ENCODE results near the gene FYB2.
A peak's percentile ranks its signal among the peaks of the same experiment; 100 is the strongest.

FYB2 gene

DNA sequence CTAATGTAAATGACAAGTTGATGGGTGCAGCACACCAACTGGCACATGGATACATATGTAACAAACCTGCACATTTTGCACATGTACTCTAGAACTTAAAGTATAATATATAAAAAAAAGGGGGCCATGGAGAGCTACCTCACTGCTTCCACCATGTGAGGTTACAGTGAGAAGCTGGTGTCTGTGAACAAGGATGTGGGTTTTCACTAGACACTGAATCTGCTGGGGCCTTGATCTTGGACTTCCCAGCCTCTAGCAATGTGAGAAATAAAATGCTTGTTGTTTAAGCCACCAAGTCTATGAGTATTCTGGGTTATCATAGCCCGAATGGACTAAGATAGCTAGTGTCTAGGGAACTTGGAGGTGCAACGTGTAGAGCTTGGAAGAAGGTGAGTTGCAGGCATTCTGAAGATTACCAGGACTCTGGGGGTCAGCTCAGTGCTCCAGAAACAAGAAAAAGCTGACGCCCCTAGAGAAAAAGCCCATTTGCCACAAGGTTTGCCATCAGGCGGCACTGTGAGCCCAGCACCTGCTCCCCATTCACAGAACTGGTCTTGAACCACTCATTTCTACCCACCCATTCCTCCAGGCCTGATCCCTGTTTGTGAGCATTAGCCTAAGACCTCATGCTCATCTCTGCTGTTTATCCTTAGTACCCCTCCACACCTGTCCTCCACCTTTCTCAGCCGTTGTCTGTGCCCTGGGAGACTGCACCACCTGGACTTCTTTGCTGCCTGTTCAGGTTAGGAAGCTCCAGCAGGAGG lies 15.1 kb upstream of the FYB2 start:
- DNase-seq, result no peak

DNA sequence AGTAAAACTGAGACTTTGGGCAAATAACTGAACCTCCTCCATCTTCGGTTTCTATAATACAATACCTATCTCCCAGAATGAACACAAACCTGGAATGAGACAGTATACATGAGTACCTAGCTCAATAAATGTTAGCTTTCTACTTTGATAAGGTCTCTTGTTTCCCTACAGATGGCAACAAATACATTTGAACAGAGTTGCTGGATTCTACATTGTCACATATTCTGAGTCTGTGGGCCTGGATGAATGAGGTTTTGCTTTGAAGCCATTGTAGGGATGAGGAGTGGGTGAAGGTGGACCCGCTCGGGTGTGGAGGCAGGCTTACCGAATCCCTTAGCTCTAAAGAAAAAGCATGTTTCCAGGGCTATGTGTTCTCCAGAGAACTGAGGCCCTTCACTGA lies 13.9 kb upstream of the FYB2 start:
- no peak for DNase-seq

DNA sequence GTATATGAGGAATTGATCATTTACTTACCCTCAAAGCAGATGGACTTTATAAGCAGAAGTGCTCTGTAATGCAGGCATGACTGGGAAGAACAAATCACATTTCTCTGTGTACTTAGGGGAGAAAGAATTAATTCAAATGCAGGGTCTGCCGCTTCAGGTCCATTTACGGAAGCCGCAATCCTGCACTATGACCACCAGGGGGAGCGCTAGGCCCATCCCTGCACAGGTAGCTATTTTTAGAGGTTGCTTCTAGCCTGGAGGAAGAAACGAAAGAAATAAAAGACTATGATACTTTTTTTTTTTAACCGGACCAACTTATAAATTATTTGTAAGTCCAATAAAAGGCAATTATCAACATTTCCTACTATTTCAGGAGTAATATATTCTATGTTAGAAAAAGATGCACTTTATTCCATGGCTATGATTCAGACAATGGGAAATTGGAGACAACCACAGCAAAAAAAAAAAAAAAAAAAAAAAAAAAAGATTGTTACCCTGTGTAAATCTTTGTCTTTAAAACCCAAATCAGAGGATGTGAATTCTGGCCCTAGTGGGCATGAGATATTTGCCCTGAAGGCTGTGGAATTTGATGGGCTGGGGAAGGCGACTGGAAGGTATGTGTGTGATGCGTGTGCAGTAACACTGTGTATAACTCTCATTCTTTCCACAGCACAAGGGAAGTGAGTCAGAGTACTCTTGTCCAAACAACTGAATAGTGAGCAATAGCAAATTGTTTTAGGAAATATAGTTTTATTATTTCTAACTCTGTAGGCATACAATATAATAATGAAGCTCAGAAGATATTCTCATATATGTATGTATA lies 12.9 kb upstream of the FYB2 start:
- DNase-seq, result no peak

DNA sequence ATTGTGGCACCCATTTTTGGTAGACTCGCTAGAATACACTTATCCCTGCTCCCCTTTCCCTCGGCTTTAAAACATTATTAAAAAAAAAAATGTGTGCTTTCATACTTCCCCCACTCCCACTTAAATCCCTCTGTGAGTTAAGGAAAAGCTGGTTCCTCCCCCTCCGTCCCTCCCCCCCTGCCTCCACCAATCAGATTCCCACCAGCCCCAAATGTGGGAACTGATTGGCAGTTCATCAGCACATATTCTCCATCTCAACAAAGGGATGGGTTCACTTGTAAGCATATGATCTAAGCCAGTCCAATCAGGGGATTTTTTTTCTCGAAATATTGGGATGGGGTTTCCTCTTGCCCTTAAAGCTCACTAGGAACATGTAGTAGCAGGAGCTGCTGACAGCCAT lies 10.8 kb upstream of the FYB2 start:
- DNase-seq, result no peak

DNA sequence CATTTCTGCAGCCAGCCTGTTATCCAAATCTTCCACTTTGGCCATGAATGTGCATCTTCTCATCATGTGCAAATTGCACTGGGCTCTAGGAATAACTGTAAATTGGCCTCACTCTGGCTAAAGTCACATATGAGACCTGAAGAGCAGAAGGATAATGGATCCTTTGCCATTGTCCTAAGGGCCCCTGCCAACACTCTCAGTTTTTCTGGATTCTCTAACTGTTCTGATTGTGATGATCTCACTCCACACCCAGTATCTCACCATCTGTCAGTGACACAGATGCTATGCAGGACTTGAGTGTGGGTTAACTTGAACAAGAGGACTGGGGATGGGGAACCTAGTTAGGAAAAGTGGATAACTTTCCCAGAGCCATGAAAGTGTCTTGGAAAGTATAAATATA lies 8.5 kb upstream of the FYB2 start:
- no peak for DNase-seq

DNA sequence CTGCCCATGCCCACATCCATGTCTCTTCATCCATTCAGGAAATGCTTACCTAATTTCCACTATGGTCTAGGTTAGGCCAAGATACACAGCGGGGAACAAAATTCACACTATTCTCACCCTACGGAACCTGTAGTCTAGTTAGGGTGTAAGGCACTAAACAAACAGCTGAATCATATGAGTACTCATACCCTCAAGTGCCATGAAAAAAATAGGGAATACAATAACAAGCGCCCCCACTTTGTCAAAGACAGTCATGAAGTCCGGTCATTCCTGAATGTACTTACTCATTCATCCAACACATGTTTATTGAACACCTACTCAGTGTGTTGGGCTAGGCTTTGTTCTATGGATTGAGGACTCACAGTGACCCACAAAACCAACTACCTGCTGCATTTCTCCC lies 6.2 kb upstream of the FYB2 start:
- no peak for DNase-seq

DNA sequence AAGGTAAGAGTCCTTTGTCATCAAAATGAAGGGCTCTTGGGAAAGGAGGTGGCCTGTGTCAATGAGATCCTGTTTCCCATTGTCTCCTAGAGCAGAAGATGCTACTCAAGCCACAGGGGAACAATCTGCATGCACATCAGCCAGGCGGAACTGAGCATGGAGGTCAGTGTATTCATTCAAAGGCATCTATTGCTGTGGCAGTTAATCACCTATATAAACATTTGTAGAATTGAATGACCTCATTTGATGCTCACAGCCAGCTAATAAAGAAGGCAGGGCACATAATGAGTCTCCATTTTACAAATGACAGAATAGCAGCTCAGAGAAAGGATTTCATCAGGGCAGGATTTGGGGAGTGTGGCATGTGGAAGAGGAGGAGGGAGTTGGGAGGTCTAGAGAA lies 5.7 kb upstream of the FYB2 start:
- DNase-seq, result no peak

DNA sequence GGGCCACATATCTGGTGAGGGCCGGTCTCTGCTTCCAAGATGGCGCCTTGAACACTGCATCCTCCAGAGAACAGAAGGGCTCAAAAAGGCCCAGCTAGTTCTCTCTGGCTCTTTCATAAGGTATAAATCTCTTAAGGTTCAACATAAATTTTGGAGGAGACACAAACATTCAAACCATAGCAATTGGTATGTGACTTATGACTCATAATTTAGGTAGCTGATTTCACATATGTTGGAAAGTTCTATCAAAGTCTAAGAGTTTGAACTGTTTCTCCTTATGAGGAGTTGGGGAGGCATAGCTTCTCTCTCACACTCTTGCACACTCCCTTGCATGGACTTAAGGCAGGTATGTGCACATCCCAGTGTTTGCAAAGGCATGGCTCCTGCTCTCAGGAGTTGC lies 5.1 kb upstream of the FYB2 start:
- DNase-seq, result no peak

DNA sequence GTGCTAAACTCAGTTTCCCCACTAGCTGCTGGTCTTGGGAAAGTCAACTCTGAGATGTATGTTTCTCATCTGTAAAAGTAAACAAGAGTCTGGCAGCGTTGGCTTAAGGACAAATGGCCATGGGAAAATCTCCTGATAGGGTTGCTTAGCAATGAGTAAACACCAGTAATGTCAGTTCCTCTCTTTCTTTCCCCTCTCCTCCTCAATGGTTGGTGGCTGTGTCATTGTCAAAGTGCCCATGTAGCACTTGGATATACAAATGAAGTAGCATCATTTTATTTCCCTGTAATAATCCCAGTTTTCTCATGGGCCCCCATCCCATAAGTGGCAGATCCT lies 2.2 kb upstream of the FYB2 start:
- no peak for DNase-seq

DNA sequence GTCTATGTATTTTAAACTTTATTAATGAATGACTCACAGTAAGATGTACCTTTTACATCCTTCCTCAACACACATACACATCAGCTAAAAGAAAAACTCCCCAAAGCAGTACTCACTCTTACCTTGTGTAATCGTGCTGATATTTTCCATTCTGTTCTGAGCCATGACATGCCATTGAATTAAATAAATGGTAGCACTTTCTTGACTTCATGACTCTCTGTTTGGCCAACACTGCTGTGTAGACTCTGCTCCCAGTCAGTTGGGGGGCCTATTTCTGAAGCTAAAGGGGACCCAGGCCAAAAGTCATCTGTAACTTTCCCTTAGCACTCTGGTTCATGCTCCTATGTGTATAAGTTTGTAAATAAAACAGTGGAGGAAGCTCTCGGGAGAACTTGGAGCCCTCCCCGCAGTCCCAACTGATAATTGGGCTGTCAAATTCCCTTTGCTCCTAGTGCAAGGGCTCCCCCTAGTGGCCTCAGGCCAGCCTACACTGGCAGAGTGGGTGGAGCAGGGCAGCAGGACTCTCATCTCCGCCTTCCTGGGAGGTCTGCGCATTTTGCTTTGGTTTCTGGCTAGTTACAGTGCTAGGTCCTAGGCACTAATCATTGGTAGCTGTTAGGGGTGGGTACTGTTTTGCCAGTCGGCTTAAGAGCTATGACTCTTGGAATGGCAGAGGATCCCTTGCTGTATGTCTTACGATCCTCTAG lies 1.7 kb upstream of the FYB2 start:
- peak; percentile 38 for DNase-seq

DNA sequence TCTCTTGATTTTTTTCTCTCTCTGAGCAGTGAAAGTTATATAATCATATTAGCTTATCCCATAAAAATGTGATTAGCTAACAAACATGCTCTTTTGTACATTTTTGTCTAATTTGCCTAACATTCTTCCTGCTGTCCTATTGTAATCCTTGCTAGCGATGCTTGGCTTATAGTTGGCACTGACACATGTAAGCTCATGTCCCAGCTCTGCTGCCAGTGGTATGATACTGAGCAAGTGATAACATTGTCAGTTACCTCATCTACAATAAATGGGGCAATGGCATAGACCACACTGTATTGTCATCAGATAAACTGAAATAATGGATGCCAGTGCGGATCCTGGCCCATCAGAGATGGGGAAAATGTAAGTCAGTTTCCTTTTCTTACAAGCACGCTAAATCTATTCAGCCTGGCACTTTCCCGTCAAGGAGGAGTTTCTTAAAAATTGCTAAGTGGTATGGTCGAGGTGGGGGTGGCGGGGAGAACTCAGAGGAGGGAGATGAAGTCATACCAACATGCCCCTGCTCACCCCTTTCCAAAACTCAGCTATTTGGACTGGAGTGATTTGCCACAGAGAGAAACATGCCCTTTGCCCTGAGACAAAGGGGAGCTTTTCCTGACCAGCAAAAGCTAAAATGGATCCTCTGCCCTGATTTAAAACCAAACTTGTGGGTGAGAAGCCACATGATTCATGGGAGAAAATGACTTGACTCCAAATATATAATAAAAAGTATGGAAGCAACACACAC lies 1.3 kb downstream of the FYB2 start:
- no peak for DNase-seq

DNA sequence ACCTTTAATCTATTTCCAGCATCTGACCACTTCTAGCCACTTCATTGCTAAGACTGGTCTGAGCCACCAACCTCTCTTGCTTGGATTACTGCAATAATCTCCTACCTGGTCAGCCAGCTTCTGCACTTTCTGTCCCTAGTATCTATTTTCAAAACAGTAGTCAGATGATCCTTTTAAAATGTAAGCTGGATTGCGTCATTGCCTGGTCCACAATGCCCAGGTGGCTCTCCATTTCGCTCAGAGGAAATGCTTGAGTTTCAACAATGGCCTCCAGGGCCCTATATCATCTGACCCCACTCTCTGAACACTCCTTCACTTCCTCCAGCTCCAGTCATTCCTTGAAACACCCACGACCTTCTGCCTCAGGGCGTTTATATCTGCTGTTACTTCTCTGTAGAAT lies 2.3 kb downstream of the FYB2 start:
- no peak for DNase-seq

DNA sequence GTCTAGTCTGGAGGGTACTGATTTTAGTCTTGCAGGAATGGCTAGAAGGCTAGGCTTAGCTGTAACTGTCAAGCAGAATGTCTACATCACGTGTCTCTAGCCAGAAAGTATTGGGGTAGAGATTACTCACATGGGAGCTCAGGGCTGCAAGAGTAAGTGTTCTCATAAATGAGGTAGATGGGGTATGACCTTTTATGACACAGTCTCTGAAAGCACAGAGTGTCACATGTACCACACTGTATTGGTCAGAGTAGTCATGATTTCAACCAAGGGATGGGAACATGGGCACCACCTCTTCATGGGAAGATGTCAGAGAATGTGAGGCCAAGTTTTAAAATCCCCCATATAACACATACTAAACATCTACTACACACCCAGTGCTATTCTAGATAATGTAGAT lies 2.9 kb downstream of the FYB2 start:
- no peak for DNase-seq

DNA sequence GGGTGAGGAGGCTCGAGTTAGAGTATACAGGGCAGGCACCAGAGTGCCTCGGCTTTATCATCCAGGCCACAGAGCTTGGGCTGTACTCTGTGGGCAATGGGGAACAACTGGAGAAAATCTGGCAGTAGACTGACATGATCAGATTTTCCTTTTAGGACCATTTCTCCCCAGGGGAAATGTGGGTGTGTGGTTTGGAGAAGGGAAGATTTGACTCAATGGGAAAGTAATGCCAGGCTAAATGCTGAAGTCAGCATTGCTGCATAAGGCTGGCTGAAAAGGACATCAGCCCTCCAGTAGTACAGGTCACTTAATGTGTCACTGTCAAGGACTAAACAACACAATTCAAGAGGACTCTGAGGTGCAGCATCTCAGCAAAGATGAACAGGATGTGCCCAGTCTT lies 5.0 kb downstream of the FYB2 start:
- no peak for DNase-seq

DNA sequence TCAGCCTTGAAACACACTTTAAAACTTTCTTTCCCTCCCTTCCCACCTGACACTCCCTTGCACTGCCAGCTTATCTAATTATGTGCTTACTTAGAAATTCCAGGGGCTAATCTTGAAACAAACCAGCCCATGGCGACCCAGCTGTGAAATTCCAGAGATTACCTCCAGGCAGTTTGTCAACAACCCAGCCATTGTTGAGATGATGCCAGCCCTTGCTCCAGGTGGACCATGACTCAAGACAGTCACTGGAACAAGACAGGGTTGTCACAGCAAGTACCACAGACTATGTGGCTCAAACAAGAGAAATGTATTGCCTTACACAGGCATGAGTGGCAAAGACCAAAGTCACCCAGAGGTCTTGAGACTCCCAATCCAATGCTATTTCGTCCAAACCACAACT lies 7.9 kb downstream of the FYB2 start:
- DNase-seq, result no peak

DNA sequence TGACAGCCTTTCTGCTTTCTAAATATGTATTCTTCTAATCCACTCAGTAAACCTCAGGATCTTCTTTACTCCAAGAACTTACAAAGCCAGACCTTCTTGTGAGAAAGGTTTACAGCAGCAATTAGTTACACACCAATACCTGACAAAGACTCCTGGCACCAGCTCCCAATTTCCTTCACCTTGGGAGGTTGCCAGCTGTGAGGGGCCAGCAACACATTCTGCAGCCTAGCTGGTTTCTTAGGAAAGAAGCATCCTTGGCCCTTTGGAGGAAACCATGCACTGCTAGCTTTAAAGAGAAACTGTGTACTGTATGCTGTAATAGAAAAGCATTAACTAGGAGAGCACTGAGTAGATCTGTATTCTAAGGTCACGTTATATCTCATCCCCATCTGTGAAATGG lies 10.8 kb downstream of the FYB2 start:
- no peak for DNase-seq

DNA sequence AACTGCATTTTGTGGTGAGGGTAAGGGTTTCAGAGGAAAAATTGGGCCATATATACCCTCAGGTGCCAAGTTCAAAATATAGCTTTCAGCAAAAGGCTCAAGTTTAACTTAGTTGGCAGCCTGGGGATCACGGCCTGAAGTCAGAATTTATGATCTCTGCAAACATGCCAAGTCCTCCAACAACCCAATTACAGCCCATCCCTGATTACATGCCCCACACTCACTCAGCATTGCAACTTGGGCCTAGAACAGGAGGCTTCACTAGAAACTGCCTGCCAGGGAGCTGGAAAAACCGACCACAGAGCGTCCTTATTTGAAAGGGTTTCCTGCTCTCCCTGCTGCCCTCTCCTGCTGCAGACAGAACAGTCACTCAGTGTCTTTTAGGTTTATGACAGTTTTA lies 12.4 kb downstream of the FYB2 start:
- DNase-seq, result no peak

DNA sequence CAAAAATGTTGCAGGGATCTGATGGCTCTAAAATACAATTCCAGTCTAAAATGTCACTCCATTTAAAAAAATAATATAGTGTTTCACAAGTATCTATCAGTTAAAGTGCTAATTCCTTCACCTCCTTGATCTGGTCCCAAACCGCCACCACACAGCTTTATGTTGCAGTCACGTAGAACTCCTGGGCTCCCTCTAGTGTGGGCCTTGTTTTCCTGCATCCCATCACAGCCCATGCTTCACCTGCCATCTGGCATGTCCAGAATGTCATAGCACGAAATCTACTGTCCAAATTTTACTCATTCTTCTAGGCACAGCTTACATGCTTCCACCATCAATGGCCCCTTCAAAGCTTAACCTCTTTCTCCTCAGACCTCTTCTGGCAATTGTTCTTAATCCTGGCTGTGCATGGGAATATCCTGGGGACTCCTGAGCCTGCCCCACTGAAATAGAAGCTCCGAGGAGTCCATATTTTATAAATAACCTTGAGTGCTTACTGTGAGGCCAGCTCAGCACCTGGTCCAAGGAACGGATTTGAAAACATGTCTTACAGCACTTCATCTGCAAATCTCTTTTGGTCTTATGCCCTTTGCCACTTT lies 15.5 kb downstream of the FYB2 start:
- no peak for DNase-seq

DNA sequence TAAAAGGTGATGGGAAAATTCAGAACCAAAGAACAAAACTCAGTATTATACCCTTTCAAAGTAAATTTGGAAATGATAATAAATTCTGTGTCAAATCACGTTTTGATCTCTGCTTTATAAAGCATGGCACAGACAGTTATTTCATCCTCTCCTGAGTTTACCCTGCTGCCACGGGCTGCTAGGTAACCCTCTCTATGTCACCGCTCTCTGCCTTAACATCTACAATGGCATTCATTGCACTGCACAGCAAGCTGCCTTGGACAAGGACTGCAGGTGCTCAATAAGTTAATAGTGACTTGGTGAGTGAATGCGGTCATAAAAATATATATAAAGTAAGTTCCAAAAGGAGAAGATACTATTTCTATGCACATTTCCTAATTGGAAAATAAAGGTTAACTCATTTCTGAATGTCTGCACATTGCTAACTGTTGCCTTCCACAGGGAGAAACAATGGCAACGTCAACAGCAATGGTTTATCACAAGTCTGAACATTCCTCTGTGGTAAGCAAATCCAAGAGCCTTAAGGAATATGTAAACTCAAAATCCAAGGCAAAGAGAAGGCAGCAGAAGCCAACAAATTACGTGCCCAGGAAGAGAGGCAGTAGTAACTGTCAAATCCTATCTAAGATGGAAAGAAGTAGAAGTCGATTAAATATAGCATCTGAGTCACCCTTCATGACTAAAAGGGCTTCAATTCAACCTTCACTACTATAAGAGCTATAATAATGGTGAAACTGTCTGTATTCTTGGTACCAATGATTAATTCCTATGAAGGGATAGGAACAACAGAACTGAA lies 19.4 kb downstream of the FYB2 start:
- DNase-seq, result no peak

DNA sequence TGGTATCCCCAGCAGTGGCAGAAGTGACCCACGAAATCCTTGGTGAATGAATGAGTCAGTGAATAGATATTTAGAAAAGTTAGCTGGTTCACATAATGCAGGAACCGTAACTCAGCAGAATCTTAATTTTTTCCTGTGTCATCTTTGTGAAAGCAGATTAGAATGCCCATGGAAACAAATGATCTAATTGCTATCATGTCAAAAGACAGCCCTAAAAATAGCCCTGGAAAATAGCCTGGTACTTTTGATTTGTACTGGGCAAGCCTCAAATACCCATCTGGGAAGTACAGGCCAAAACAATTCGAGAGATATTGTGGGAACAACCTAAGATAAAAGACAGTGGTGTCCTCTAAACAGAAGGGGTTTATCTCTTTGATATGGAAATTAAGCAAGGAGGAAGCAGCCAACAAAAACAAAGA lies 21.1 kb downstream of the FYB2 start:
- no peak for DNase-seq

DNA sequence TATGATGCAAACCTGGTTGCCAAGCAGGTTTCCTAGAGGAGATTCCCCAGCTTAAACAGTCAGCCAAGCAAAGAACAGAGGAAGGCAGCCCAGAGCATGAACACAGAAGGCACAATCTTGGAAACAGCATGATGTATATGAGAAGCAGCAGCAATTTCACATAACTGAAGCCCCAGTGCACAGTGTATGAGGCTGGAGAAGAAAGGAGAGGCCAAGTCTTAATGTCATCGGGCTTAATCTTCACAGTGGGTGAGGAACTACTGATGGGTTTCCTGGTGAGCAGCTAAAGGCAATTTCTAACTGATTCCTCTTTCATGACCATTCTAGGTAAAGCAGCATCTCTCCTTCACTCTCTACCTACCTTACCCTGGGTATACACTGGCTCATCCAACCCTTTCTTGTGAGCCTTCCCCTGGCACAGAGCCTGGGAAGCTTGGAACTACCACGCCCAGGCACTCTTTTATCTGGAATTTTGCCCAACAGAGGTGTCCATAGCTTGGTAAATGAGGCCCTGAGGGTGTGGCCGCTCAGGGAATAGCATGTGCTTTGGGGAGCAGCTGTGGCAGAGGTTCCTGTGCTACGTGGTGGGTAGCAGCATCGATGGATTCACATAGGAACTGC lies 22.0 kb downstream of the FYB2 start:
- DNase-seq, result no peak

DNA sequence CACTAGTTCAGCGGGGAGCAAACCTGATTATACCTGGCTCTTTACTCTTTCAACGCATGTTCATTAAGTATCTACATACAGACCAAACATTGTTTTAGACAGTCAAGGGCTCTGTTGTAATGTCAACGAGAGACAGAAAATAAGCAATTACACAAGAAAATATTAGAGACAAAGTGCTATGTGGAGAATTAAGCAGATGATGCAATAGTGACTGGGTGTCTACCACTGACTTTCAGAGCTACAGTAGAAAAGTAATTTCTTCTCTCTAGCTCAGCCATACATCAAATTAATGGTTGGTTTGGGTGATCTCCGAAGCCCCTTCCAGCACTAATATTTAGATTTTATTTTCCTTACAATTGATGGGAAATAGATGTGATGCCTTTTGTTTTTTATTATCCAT lies 23.3 kb downstream of the FYB2 start:
- DNase-seq, result no peak
